Stimulated activated CD4-positive, alpha-beta T cell treated with anti-CD3 and anti-CD28 coated beads, Interleukin-15, amount 100 ng/mL, for 48 hours (primary cell): ENCODE data around the gene TSHZ2.
"Not testable (repeated sequence)": the region's sequence is repeated elsewhere in the genome, so short reads cannot be mapped to it uniquely, and the experiment has no call there.

ENCODE experiments used
- DNase-seq, 2 donors: peaks; one replicate each; pipeline ENCODE4 v3.0.0-alpha.2; 2020; ENCODE audit warnings: low read depth in 2 of 2

TSHZ2 gene

GRCh38 chr20:53307964-53308597 lies 335.9 kb downstream of the TSHZ2 start:
- no peak for DNase-seq

- DNase-seq = no peak
These were observed 337.4 kb downstream of the TSHZ2 start for GRCh38 chr20:53309515-53309914.

- DNase-seq = no peak
These were observed 340.8 kb downstream of the TSHZ2 start for GRCh38 chr20:53312957-53313356.

- no peak for DNase-seq
These were observed 344.2 kb downstream of the TSHZ2 start for GRCh38 chr20:53316206-53316937.

GRCh38 chr20:53319200-53319599 lies 347.0 kb downstream of the TSHZ2 start:
- DNase-seq = no peak

- no peak for DNase-seq
These were observed 347.6 kb downstream of the TSHZ2 start for GRCh38 chr20:53319716-53320115.

GRCh38 chr20:53320701-53321100 lies 348.5 kb downstream of the TSHZ2 start:
- no peak for DNase-seq

GRCh38 chr20:53321596-53321995 lies 349.4 kb downstream of the TSHZ2 start:
- DNase-seq = no peak

- peak; percentile 7 to 9 for DNase-seq
These were observed 350.5 kb downstream of the TSHZ2 start for GRCh38 chr20:53322651-53323050.

- not testable (repeated sequence) for DNase-seq
These were observed 351.3 kb downstream of the TSHZ2 start for GRCh38 chr20:53323460-53323859.

- no peak for DNase-seq
These were observed 352.7 kb downstream of the TSHZ2 start for GRCh38 chr20:53324816-53325215.

- no peak for DNase-seq
These were observed 356.8 kb downstream of the TSHZ2 start for GRCh38 chr20:53328961-53329360.

- DNase-seq = no peak
These were observed 357.6 kb downstream of the TSHZ2 start for GRCh38 chr20:53329781-53330180.

- no peak for DNase-seq
These were observed 358.5 kb downstream of the TSHZ2 start for GRCh38 chr20:53330601-53331140.

GRCh38 chr20:53331151-53331973 lies 359.2 kb downstream of the TSHZ2 start:
- no peak for DNase-seq

- no peak for DNase-seq
These were observed 360.1 kb downstream of the TSHZ2 start for GRCh38 chr20:53332022-53332837.

- no peak for DNase-seq
These were observed 362.7 kb downstream of the TSHZ2 start for GRCh38 chr20:53334861-53335260.

GRCh38 chr20:53335555-53335954 lies 363.4 kb downstream of the TSHZ2 start:
- DNase-seq = no peak

- DNase-seq = no peak
These were observed 364.7 kb downstream of the TSHZ2 start for GRCh38 chr20:53336892-53337291.

- DNase-seq = no peak
These were observed 365.4 kb downstream of the TSHZ2 start for GRCh38 chr20:53337390-53338101.

GRCh38 chr20:53338716-53339115 lies 366.6 kb downstream of the TSHZ2 start:
- no peak for DNase-seq
